ENCODE results near the gene RAB6B.

GRCh38 chr3:133883641-133884040 is 12.0 kb downstream of the RAB6B start:
- TF ChIP-seq CTCF (conservative IDR thresholded peaks at IDR 0.05 in 1 of 2, IDR thresholded peaks at IDR 0.05 in 1 of 2; ENCODE audit: low read depth in 1 of 2, low read length in 2 of 2) = no peak
- no peak for TF ChIP-seq EZH2 (IDR thresholded peaks at IDR 0.05; ENCODE audit: low read length, missing control alignments)
